PC-9 (cell line): ENCODE data around the gene MASP2. TPM values are rescaled to one million over a fixed set of nuclear protein-coding genes. Genes with fewer than 3 reads are reported as not detected.

Source experiments
- BruUV-seq: library from RNA; stranded (reverse); fragments of 400-500 nt; replicated peaks from 2 replicates; lab custom pipeline; 2021; lab: Mats Ljungman, UMichigan
- CTCF ChIA-PET: fragments of 300-600 bp; sonication (Branson Sonifier 250); formaldehyde crosslinking; loops from one replicate; lab custom pipeline; 2022; ENCODE audit warnings: antibody characterized with exemption; lab: Charles Lee
- POLR2A ChIA-PET: fragments of 300-600 bp; sonication (Branson Sonifier 250); formaldehyde crosslinking; loops from one replicate; lab custom pipeline; 2022; ENCODE audit warnings: antibody characterized with exemption; ENCODE audit not compliant: unreplicated experiment; lab: Charles Lee
- DNase-seq, 2 experiments: peaks; one replicate each; pipeline versions ENCODE4 v3.0.0 to v3.0.0-alpha.2; 2015 to 2022; ENCODE audit warnings: mixed read lengths in 1 of 2
- H2AFZ ChIP-seq: fragments of 200-600 bp; sonication (generic); 2 replicates; pipeline ENCODE4 v1.8.1; 2017; ENCODE audit warnings: antibody characterized with exemption
- H3F3A ChIP-seq: fragments of 200-600 bp; sonication (generic); 2 replicates; pipeline ENCODE4 v1.8.1; 2017; ENCODE audit warnings: antibody characterized with exemption, mild to moderate bottlenecking, low read depth; ENCODE audit not compliant: insufficient read depth
- H3K27ac ChIP-seq: fragments of 200-600 bp; sonication (generic); 2 replicates; pipeline ENCODE4 v1.6.1; 2016; ENCODE audit warnings: mixed run types
- H3K27me3 ChIP-seq: fragments of 200-600 bp; sonication (generic); 2 replicates; pipeline ENCODE4 v1.6.1; 2016; ENCODE audit warnings: low read depth, mixed run types; ENCODE audit not compliant: insufficient read depth
- H3K36me3 ChIP-seq: fragments of 200-600 bp; sonication (generic); 2 replicates; pipeline ENCODE4 v1.6.1; 2016; ENCODE audit warnings: low read depth, mixed run types
- H3K4me1 ChIP-seq: fragments of 200-600 bp; sonication (generic); replicated peaks from 2 replicates; pipeline ENCODE4 v1.6.1; 2016; ENCODE audit warnings: mixed run types; ENCODE audit not compliant: insufficient read depth
- H3K4me2 ChIP-seq: fragments of 200-600 bp; sonication (generic); 2 replicates; pipeline ENCODE4 v1.6.1; 2017; ENCODE audit warnings: mixed run types
- H3K4me3 ChIP-seq: fragments of 200-600 bp; sonication (generic); 2 replicates; pipeline ENCODE4 v1.6.1; 2016; ENCODE audit warnings: mixed run types
- H3K79me2 ChIP-seq: fragments of 200-600 bp; sonication (generic); 2 replicates; pipeline ENCODE4 v1.6.1; 2017; ENCODE audit warnings: low read depth, mixed run types
- H3K9me2 ChIP-seq: fragments of 200-600 bp; sonication (generic); 2 replicates; pipeline ENCODE4 v1.8.1; 2017; ENCODE audit warnings: mild to moderate bottlenecking; ENCODE audit not compliant: insufficient read depth
- H3K9me3 ChIP-seq: fragments of 200-600 bp; sonication (generic); 2 replicates; pipeline ENCODE4 v1.8.1; 2016; ENCODE audit warnings: low read depth; ENCODE audit not compliant: insufficient read depth
- H4K20me1 ChIP-seq: fragments of 200-600 bp; sonication (generic); 2 replicates; pipeline ENCODE4 v1.8.1; 2017; ENCODE audit not compliant: insufficient read depth
- EZH2 ChIP-seq: fragments of 200-600 bp; sonication (generic); IDR thresholded peaks from 2 replicates; pipeline ENCODE4 v1.8.0; 2017; ENCODE audit warnings: antibody characterized with exemption, low read depth
- intact Hi-C: fragments of 100-400 bp; cut with micrococcal nuclease; formaldehyde crosslinking; loops from one replicate; pipeline ENCODE4 v1.10.0; 2022; ENCODE audit not compliant: unreplicated experiment
- total RNA-seq: library from RNA; stranded (reverse); gene quantifications from 2 replicates; pipeline ENCODE4 v1.2.3, GENCODE V29; 2021
- TF ChIP-seq, protein P1 (sequence below): fragments of 200-600 bp; sonication (generic); conservative IDR thresholded peaks from 2 replicates; pipeline ENCODE4 v1.6.1; 2017; ENCODE audit warnings: mixed run types, antibody characterized with exemption, mild to moderate bottlenecking, moderate library complexity

MASP2 gene
- total RNA-seq, 1 experiment from 2014 or later, result not detected

DNA sequence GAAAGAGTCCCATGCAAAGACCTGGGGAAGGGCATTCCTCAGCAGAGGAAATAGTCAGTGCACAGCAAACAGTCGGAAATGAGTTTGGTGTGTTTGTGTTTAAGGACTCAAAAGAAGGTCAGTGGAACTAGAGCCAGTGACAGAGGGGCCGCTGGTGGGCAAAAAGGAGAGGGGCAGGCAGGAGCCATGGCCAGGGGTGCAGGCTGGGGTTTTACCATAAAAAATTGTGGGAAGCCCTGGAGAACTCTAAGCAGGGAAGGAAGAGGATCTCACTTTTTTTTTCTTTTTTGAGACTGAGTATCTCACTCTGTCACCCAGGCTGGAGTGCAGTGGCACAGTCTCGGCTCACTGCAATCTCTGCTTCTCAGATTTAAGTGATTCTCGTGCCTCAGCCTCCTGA lies 68.3 kb downstream of the MASP2 start:
- POLR2A ChIA-PET, result no interaction called here
- H3K4me3 ChIP-seq, result no peak overlapping the region

More for the DNA sequence above, 68.3 kb downstream of the MASP2 start:
- H3K9me3 ChIP-seq, result no peaks in the 10 kb centered on the region
- no peaks in the 10 kb centered on the region for H3K79me2 ChIP-seq
- peaks cover 6% of the 10 kb centered on the region; the same call in 1 of the 2 replicates for H3F3A ChIP-seq
- H3K27me3 ChIP-seq, result no peaks in the 10 kb centered on the region
- no peaks in the 10 kb centered on the region; the same call in none of the 2 replicates for H3K4me1 ChIP-seq
- no peaks in the 10 kb centered on the region for H4K20me1 ChIP-seq
- no peak for DNase-seq
- H3K27ac ChIP-seq, result no peak overlapping the region
- no peak overlapping the region for H3K4me2 ChIP-seq
- TF ChIP-seq EZH2, result no peak
- TF ChIP-seq, protein P1, sequence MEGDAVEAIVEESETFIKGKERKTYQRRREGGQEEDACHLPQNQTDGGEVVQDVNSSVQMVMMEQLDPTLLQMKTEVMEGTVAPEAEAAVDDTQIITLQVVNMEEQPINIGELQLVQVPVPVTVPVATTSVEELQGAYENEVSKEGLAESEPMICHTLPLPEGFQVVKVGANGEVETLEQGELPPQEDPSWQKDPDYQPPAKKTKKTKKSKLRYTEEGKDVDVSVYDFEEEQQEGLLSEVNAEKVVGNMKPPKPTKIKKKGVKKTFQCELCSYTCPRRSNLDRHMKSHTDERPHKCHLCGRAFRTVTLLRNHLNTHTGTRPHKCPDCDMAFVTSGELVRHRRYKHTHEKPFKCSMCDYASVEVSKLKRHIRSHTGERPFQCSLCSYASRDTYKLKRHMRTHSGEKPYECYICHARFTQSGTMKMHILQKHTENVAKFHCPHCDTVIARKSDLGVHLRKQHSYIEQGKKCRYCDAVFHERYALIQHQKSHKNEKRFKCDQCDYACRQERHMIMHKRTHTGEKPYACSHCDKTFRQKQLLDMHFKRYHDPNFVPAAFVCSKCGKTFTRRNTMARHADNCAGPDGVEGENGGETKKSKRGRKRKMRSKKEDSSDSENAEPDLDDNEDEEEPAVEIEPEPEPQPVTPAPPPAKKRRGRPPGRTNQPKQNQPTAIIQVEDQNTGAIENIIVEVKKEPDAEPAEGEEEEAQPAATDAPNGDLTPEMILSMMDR, result no peak
- no peaks in the 10 kb centered on the region for H3K36me3 ChIP-seq
- no peaks in the 10 kb centered on the region for H3K9me2 ChIP-seq
- CTCF ChIA-PET, result interaction anchor here (0.7 kb wide), 1 partner anchor 1406 kb away, joined by 4 read pairs; no protein-coding TSS in a partner anchor
- H2AFZ ChIP-seq, result no peak overlapping the region
- no TSS peak for BruUV-seq
- intact Hi-C loops, result no loop called here

Other genes with a start within 250 kb of the MASP2 start
- 142 and 177 TPM in 2 replicates for gene TARDBP, start 34.6 kb downstream of the MASP2 start, total RNA-seq
- gene SRM, start 12.8 kb upstream of the MASP2 start, total RNA-seq, result 50.3 and 55.3 TPM in 2 replicates
- gene EXOSC10, start 52.6 kb upstream of the MASP2 start, total RNA-seq, result 55.8 and 57.7 TPM in 2 replicates
- not detected in 2 replicates for gene ANGPTL7, start 142.1 kb upstream of the MASP2 start, total RNA-seq
- gene MTOR, start 215.3 kb upstream of the MASP2 start, total RNA-seq, result 34.6 and 37.4 TPM in 2 replicates
- 11.2 and 12.1 TPM in 2 replicates for gene UBIAD1, start 226.0 kb upstream of the MASP2 start, total RNA-seq